Karpas-422 (cell line): ENCODE measurements around the gene MTMR3. TPM values are rescaled to one million over a fixed set of nuclear protein-coding genes. Genes with fewer than 3 reads are reported as not detected.
"Not testable (repeated sequence)": the region's sequence is repeated elsewhere in the genome, so short reads cannot be mapped to it uniquely, and the experiment has no call there.

Experiments used
- DNase-seq: peaks from one replicate; pipeline ENCODE4 v3.0.0-alpha.2; 2015
- H2AFZ ChIP-seq: fragments of 200-600 bp; sonication (generic); 2 replicates; pipeline ENCODE4 v1.6.1; 2014; ENCODE audit warnings: antibody characterized with exemption, low read length, mixed read lengths
- H3K27ac ChIP-seq: fragments of 200-600 bp; sonication (generic); 2 replicates; pipeline ENCODE4 v1.5.1; 2014; ENCODE audit warnings: mild to moderate bottlenecking, low read length, moderate library complexity
- H3K27me3 ChIP-seq: fragments of 200-600 bp; sonication (generic); 2 replicates; pipeline ENCODE4 v1.6.1; 2014; ENCODE audit warnings: low read length, mixed read lengths
- H3K36me3 ChIP-seq: fragments of 200-600 bp; sonication (generic); 2 replicates; pipeline ENCODE4 v1.6.1; 2014; ENCODE audit warnings: low read length, mixed read lengths; ENCODE audit not compliant: insufficient read depth
- H3K4me1 ChIP-seq: fragments of 200-600 bp; sonication (generic); 2 replicates; pipeline ENCODE4 v1.6.1; 2014; ENCODE audit warnings: mild to moderate bottlenecking, low read length, mixed read lengths
- H3K4me2 ChIP-seq: fragments of 200-600 bp; sonication (generic); 2 replicates; pipeline ENCODE4 v1.6.1; 2014; ENCODE audit warnings: low read length, low read depth, mild to moderate bottlenecking; ENCODE audit not compliant: poor library complexity, severe bottlenecking
- H3K4me3 ChIP-seq: fragments of 200-600 bp; sonication (generic); 2 replicates; pipeline ENCODE4 v1.5.1; 2014; ENCODE audit warnings: mild to moderate bottlenecking, antibody characterized with exemption, low read length, mixed read lengths
- H3K79me2 ChIP-seq: fragments of 200-600 bp; sonication (generic); 2 replicates; pipeline ENCODE4 v1.6.1; 2014; ENCODE audit warnings: mild to moderate bottlenecking, low read length, mixed read lengths
- H3K9ac ChIP-seq: fragments of 200-600 bp; sonication (generic); 2 replicates; pipeline ENCODE4 v1.6.0; 2014; ENCODE audit warnings: low read length
- H3K9me2 ChIP-seq: fragments of 200-600 bp; sonication (generic), shearing (Covaris generic); replicated peaks from 2 replicates; pipeline ENCODE4 v1.6.0; 2014; ENCODE audit warnings: mild to moderate bottlenecking, low read length, moderate library complexity; ENCODE audit not compliant: insufficient read depth
- H3K9me3 ChIP-seq: fragments of 300-700, 200-600 bp; sonication (generic); 2 replicates; pipeline ENCODE4 v1.6.1; 2014; ENCODE audit warnings: low read length, mixed read lengths
- H4K20me1 ChIP-seq: fragments of 200-600 bp; sonication (generic); 2 replicates; pipeline ENCODE4 v1.6.1; 2014; ENCODE audit warnings: mild to moderate bottlenecking, antibody characterized with exemption, low read length, low read depth; ENCODE audit not compliant: insufficient read depth
- total RNA-seq: library from RNA; depleted of rRNA; stranded (reverse); fragments of >200 nt; shearing (Covaris generic); gene quantifications from 2 replicates; pipeline ENCODE4 v1.2.3, GENCODE V29; 2014; ENCODE audit warnings: low replicate concordance; rRNA removed

MTMR3 gene
- 11.3 and 12.5 TPM in 2 replicates for total RNA-seq

DNA sequence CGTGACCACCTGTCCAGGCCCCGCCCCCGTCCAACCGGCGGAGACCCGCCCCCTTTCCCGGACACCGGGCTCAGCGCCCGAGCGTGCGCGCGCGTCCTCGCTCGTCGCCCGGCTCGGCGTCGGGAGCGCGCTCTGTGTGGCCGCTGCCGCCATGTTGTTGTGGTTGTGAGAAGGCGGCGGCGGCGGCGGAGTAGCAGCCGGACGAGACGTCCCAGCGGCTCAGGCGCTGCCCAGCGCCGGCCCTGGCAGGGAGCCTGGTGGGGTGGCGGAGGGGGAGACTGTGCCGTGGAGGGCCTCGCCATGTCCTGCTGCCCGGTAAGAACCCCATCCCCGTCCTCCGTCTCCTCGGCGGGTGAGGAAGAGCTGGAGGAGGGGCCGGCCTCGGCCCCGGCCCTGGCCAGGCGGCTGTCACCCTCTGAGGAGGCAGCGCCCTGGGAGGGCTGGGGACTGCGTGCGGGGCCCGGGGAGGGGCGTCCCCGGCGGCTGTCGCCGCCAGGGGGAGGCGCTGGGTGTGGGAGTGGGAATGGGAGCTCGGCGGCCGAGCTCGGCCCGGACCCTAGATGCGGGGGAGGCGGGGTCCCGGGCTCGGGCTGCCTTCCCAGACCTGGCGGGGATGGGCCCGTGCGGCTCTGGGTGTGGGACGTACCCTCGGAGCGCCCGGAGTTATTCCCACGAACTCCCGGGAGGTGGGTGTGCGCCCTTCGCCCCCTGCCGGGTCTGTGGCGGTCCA lies at the start of gene MTMR3:
Gene MTMR3 (plus strand): TSS at position 130 of the 730 bp plus-strand sequence. CDS start 87,886 bp downstream, outside the sequence.
- peak within 1 kb of the TSS; percentile 100 for H2AFZ ChIP-seq
- no peaks in the 10 kb centered on the region for H3K9me3 ChIP-seq
- peak; percentile 95 for DNase-seq
- H3K4me2 ChIP-seq, result peak within 1 kb of the TSS; percentile 92
- H3K79me2 ChIP-seq, result peaks cover 4% of the 10 kb centered on the region; the same call in 1 of the 2 replicates
- H3K4me3 ChIP-seq, result peak within 1 kb of the TSS; percentile 99
- peak within 1 kb of the TSS; percentile 95 for H3K9ac ChIP-seq
- H3K27me3 ChIP-seq, result no peaks in the 10 kb centered on the region
- H3K4me1 ChIP-seq, result peaks cover 6% of the 10 kb centered on the region
- peaks cover 27% of the 10 kb centered on the region for H4K20me1 ChIP-seq
- no peaks in the 10 kb centered on the region for H3K9me2 ChIP-seq
- H3K27ac ChIP-seq, result no peak within 1 kb of the TSS
- H3K36me3 ChIP-seq, result no peaks in the 10 kb centered on the region

GRCh38 chr22:29833392-29833965 lies 49.5 kb upstream of the MTMR3 start:
- no peak overlapping the region for H3K4me2 ChIP-seq
- H4K20me1 ChIP-seq, result no peaks in the 10 kb centered on the region
- H3K9me2 ChIP-seq, result no peaks in the 10 kb centered on the region
- H3K79me2 ChIP-seq, result peaks cover 39% of the 10 kb centered on the region
- H3K27me3 ChIP-seq, result no peaks in the 10 kb centered on the region
- no peak overlapping the region for H3K27ac ChIP-seq
- H3K4me3 ChIP-seq, result no peak overlapping the region
- peaks cover 4% of the 10 kb centered on the region; the same call in 1 of the 2 replicates for H3K36me3 ChIP-seq
- no peak overlapping the region for H2AFZ ChIP-seq
- peaks cover 18% of the 10 kb centered on the region for H3K4me1 ChIP-seq
- no peaks in the 10 kb centered on the region for H3K9me3 ChIP-seq
- H3K9ac ChIP-seq, result no peak overlapping the region
- no peak for DNase-seq

GRCh38 chr22:29834046-29834445 lies 48.9 kb upstream of the MTMR3 start:
- no peak overlapping the region for H3K4me3 ChIP-seq
- no peak for DNase-seq
- no peak overlapping the region for H3K27ac ChIP-seq
- no peaks in the 10 kb centered on the region for H3K9me2 ChIP-seq
- H4K20me1 ChIP-seq, result no peaks in the 10 kb centered on the region
- H3K79me2 ChIP-seq, result peaks cover 39% of the 10 kb centered on the region
- no peaks in the 10 kb centered on the region for H3K27me3 ChIP-seq
- no peak overlapping the region for H3K4me2 ChIP-seq
- H3K9me3 ChIP-seq, result no peaks in the 10 kb centered on the region
- no peak overlapping the region for H2AFZ ChIP-seq
- H3K36me3 ChIP-seq, result peaks cover 4% of the 10 kb centered on the region; the same call in 1 of the 2 replicates
- peaks cover 23% of the 10 kb centered on the region for H3K4me1 ChIP-seq
- H3K9ac ChIP-seq, result no peak overlapping the region

DNA sequence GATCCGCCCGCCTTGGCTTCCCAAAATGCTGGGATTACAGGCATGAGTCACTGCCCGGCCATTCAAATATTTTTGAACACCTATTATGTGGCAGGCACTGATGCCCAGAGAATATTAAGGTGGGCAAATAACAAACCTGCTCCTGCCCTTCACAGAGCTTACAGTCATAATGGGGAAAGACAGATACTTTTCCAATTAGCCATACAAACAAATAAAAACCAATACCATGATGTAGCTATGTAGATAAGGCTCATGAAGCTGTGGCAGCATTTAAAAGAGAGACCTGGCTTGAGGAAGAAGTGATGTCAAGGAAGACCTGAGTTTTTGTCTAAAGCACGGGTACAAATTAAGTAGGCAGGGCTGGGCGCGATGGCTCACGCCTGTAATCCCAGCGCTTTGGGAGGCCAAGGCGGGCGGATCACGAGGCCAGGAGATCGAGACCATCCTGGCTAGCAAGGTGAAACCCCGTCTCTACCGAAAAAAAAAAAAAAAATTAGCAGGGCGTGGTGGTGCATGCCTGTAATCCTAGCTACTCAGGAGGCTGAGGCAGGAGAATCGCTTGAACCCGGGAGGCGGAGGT lies 46.1 kb upstream of the MTMR3 start:
- Histone ChIP-seq H3K79me2 (peaks cover 39% of the 10 kb centered on the region), H3K9ac (peak overlapping the region; percentile 91; the same call in 1 of the 2 replicates), H3K4me3 (peak overlapping the region; percentile 99; the same call in 1 of the 2 replicates), H3K4me1 (peaks cover 19% of the 10 kb centered on the region), H3K4me2 (peak overlapping the region; percentile 94)
- not testable (repeated sequence) for H2AFZ ChIP-seq, H4K20me1 ChIP-seq, H3K36me3 ChIP-seq, H3K27me3 ChIP-seq, H3K27ac ChIP-seq, DNase-seq, H3K9me2 ChIP-seq, H3K9me3 ChIP-seq

- Histone ChIP-seq H3K27ac (no peak within 1 kb of the TSS), H3K9me2 (no peaks in the 10 kb centered on the region), H3K9me3 (no peaks in the 10 kb centered on the region), H3K79me2 (peaks cover 38% of the 10 kb centered on the region), H3K27me3 (no peaks in the 10 kb centered on the region), H2AFZ (peak within 1 kb of the TSS; percentile 98), H3K9ac (peak within 1 kb of the TSS; percentile 91), H4K20me1 (no peaks in the 10 kb centered on the region), H3K4me2 (peak within 1 kb of the TSS; percentile 94), H3K4me1 (peaks cover 19% of the 10 kb centered on the region), H3K36me3 (0 out of 2 replicates have a peak, but pooled peaks cover 2% of the 10 kb centered on the region), H3K4me3 (peak within 1 kb of the TSS; percentile 99)
- DNase-seq, result peak; percentile 99
Measured at GRCh38 chr22:29837741-29838598, 45.0 kb upstream of the MTMR3 start, which contains the start of gene ASCC2. Gene ASCC2 (minus strand): TSS chr22:29838274. CDS start chr22:29832325, 5,949 bp downstream.

- Histone ChIP-seq H3K9me2 (no peaks in the 10 kb centered on the region), H3K27me3 (no peaks in the 10 kb centered on the region), H3K4me3 (peak overlapping the region; percentile 99), H3K4me1 (peaks cover 19% of the 10 kb centered on the region), H3K36me3 (no peaks in the 10 kb centered on the region), H3K9me3 (no peaks in the 10 kb centered on the region), H3K4me2 (peak overlapping the region; percentile 94), H3K27ac (no peak overlapping the region), H4K20me1 (no peaks in the 10 kb centered on the region), H3K9ac (peak overlapping the region; percentile 91), H3K79me2 (peaks cover 36% of the 10 kb centered on the region), H2AFZ (peak overlapping the region; percentile 98)
- no peak for DNase-seq
Measured at GRCh38 chr22:29838599-29838956, 44.4 kb upstream of the MTMR3 start.

DNA sequence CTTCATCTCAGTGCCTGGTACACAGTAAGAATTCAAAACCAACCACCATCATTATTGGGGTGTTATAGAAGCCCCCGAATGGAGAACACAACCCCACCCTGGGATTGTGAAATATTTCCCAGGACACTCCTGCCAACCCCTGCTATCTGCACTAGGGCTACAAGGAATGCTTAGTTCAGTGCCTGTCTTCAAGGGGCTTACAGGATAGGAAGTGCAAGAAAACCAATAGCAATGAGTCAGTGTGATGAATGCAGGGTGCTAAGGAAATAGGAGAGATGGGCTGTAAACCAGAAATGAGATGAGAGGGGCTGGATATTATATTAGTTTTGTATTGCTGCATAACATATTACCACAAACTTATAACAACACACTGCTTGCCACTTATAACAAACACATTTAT lies 43.9 kb upstream of the MTMR3 start:
- H3K27ac ChIP-seq, result no peak overlapping the region
- no peaks in the 10 kb centered on the region for H3K27me3 ChIP-seq
- no peaks in the 10 kb centered on the region for H3K9me3 ChIP-seq
- no peaks in the 10 kb centered on the region for H3K36me3 ChIP-seq
- H3K4me3 ChIP-seq, result peak overlapping the region; percentile 99
- peak overlapping the region; percentile 94 for H3K4me2 ChIP-seq
- no peaks in the 10 kb centered on the region for H3K9me2 ChIP-seq
- no peak overlapping the region for H3K9ac ChIP-seq
- H3K4me1 ChIP-seq, result peaks cover 19% of the 10 kb centered on the region
- H2AFZ ChIP-seq, result peak overlapping the region; percentile 98
- no peaks in the 10 kb centered on the region for H4K20me1 ChIP-seq
- peaks cover 35% of the 10 kb centered on the region for H3K79me2 ChIP-seq
- no peak for DNase-seq
